Keratinocyte (primary cell): ENCODE results near the gene PLA2G4F.

Experiments
- EZH2 ChIP-seq: IDR thresholded peaks from one replicate; pipeline ENCODE4 v1.6.1; 2012; ENCODE audit warnings: inconsistent platforms, mild to moderate bottlenecking, low read length, moderate library complexity
- TF ChIP-seq, protein P1 (sequence below), 3 experiments: IDR thresholded peaks in 1 of 3; conservative IDR thresholded peaks in 1 of 3; optimal IDR thresholded peaks in 1 of 3; 2 replicates in 2 of 3; 3 replicates in 1 of 3; pipeline versions ENCODE3 to v1.5.1; 2011; ENCODE audit warnings: low read length in 3 of 3, mild to moderate bottlenecking in 3 of 3, moderate library complexity in 2 of 3, control low read depth in 1 of 3, inconsistent platforms in 1 of 3; ENCODE audit not compliant: insufficient read depth in 2 of 3; ENCODE audit errors: extremely low read depth in 1 of 3

DNA sequence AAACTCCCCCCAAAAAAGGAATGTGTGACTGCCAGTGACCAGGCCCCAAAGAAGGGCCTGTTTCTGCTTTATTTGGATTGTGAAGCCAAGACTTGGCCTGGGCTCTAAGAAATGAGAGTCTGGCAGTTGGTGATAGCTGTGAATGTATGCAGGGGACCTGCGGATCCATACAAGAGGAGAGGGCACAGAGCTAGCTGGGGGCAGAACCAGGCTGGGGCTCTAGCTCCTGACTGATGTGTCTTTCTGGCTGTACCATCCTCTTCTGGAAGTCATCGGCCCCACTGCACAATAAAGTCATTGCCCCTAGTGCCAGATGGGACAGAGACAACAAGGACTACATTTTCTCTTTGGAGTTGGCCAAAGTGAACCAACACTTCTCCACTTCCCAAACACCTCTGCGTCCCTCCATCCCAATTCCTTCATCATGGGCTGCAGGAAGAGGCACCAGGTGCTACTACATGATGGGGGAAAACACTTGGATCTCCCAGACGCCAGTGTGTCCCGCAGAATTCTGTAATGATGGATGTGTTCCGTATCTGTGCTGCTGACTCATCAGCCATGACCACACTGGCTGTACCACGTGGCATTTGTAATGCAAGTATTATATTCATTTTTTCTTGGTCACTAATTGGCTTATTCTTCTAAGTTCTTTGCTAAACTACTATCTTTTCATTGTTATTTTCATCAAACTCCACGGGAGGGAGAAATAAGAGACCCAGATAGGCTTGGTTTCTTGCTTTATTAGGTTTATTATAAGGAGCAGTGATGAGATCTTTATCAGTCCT, 1.7 kb upstream of the PLA2G4F start:
- TF ChIP-seq, protein P1, sequence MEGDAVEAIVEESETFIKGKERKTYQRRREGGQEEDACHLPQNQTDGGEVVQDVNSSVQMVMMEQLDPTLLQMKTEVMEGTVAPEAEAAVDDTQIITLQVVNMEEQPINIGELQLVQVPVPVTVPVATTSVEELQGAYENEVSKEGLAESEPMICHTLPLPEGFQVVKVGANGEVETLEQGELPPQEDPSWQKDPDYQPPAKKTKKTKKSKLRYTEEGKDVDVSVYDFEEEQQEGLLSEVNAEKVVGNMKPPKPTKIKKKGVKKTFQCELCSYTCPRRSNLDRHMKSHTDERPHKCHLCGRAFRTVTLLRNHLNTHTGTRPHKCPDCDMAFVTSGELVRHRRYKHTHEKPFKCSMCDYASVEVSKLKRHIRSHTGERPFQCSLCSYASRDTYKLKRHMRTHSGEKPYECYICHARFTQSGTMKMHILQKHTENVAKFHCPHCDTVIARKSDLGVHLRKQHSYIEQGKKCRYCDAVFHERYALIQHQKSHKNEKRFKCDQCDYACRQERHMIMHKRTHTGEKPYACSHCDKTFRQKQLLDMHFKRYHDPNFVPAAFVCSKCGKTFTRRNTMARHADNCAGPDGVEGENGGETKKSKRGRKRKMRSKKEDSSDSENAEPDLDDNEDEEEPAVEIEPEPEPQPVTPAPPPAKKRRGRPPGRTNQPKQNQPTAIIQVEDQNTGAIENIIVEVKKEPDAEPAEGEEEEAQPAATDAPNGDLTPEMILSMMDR (optimal IDR thresholded peaks at IDR 0.05 in 1 of 3, IDR thresholded peaks at IDR 0.05 in 1 of 3, conservative IDR thresholded peaks at IDR 0.05 in 1 of 3; ENCODE audit: extremely low read depth in 1 of 3, insufficient read depth in 2 of 3, low read length in 3 of 3): no peak
- no peak for TF ChIP-seq EZH2
